Caco-2 (cell line): ENCODE measurements around the gene ARHGAP31. TPM values are rescaled to one million over a fixed set of nuclear protein-coding genes. Genes with fewer than 3 reads are reported as not detected.

Experiments
- BruUV-seq: library from RNA; stranded (reverse); fragments of 400-500 nt; replicated peaks from 2 replicates; lab custom pipeline; 2021; lab: Mats Ljungman, UMichigan
- CTCF ChIA-PET: fragments of 300-600 bp; sonication (Branson Sonifier 250); formaldehyde crosslinking; loops from one replicate; lab custom pipeline; 2022; ENCODE audit warnings: antibody characterized with exemption; lab: Charles Lee
- POLR2A ChIA-PET: fragments of 300-600 bp; sonication (Branson Sonifier 250); formaldehyde crosslinking; loops from one replicate; lab custom pipeline; 2022; ENCODE audit warnings: antibody characterized with exemption; lab: Charles Lee
- DNase-seq, 2 experiments: peaks; one replicate each; pipeline versions ENCODE4 v3.0.0 to v3.0.0-alpha.2; 2020 to 2022
- H3K27me3 ChIP-seq: replicated peaks from 2 replicates; pipeline ENCODE4 v1.6.0; 2011; ENCODE audit warnings: low read length; ENCODE audit not compliant: control insufficient read depth, insufficient read depth
- H3K36me3 ChIP-seq: 2 replicates; pipeline ENCODE4 v1.5.1; 2011; ENCODE audit warnings: low read length; ENCODE audit not compliant: control insufficient read depth, insufficient read depth
- H3K4me1 ChIP-seq: fragments of 250-450 bp; sonication (Bioruptor Pico); 2 replicates; pipeline ENCODE4 v1.5.1; 2020; ENCODE audit warnings: mild to moderate bottlenecking
- H3K4me3 ChIP-seq: 2 replicates; pipeline ENCODE4 v1.5.1; 2011; ENCODE audit warnings: low read depth, mild to moderate bottlenecking, control low read depth, low read length
- H3K9me3 ChIP-seq: fragments of 250-450 bp; sonication (Bioruptor Pico); 2 replicates; pipeline ENCODE4 v1.5.1; 2020; ENCODE audit warnings: mild to moderate bottlenecking, moderate library complexity
- H3K27ac Mint-ChIP-seq: one replicate; pipeline ENCODE4 v1.8.0; 2022; ENCODE audit warnings: mixed read lengths; ENCODE audit not compliant: unreplicated experiment
- H3K27me3 Mint-ChIP-seq: one replicate; pipeline ENCODE4 v1.8.0; 2022; ENCODE audit warnings: mixed read lengths; ENCODE audit not compliant: insufficient read depth, unreplicated experiment
- H3K36me3 Mint-ChIP-seq: one replicate; pipeline ENCODE4 v1.8.0; 2022; ENCODE audit warnings: mild to moderate bottlenecking, mixed read lengths; ENCODE audit not compliant: insufficient read depth, unreplicated experiment
- H3K4me1 Mint-ChIP-seq: one replicate; pipeline ENCODE4 v1.8.0; 2022; ENCODE audit warnings: low read depth, mixed read lengths; ENCODE audit not compliant: unreplicated experiment
- H3K4me3 Mint-ChIP-seq: one replicate; pipeline ENCODE4 v1.8.0; 2022; ENCODE audit warnings: mild to moderate bottlenecking, moderate library complexity, mixed read lengths; ENCODE audit not compliant: unreplicated experiment
- H3K9me3 Mint-ChIP-seq: one replicate; pipeline ENCODE4 v1.8.0; 2022; ENCODE audit warnings: mixed read lengths; ENCODE audit not compliant: unreplicated experiment
- intact Hi-C: fragments of 100-400 bp; cut with micrococcal nuclease; formaldehyde crosslinking; loops from one replicate; pipeline ENCODE4 v1.10.0; 2022; ENCODE audit not compliant: unreplicated experiment
- total RNA-seq: library from RNA; stranded (reverse); gene quantifications from 2 replicates; pipeline ENCODE4 v1.2.3, GENCODE V29; 2022
- TF ChIP-seq, protein P1 (sequence below), 2 experiments: fragments of 200-600 bp in 1 of 2; IDR thresholded peaks; 1 replicate in 1 of 2; 2 replicates in 1 of 2; pipeline versions ENCODE4 v1.5.1 to v1.8.0; 2011 to 2022; ENCODE audit warnings: antibody characterized with exemption in 1 of 2, control low read depth in 1 of 2, inconsistent platforms in 1 of 2, low read depth in 1 of 2, low read length in 1 of 2, mild to moderate bottlenecking in 1 of 2, moderate library complexity in 1 of 2; ENCODE audit not compliant: insufficient read depth in 1 of 2, severe bottlenecking in 1 of 2, unreplicated experiment in 1 of 2

Gene ARHGAP31
- total RNA-seq, 1 experiment from 2014 or later: 0.25 TPM

DNA sequence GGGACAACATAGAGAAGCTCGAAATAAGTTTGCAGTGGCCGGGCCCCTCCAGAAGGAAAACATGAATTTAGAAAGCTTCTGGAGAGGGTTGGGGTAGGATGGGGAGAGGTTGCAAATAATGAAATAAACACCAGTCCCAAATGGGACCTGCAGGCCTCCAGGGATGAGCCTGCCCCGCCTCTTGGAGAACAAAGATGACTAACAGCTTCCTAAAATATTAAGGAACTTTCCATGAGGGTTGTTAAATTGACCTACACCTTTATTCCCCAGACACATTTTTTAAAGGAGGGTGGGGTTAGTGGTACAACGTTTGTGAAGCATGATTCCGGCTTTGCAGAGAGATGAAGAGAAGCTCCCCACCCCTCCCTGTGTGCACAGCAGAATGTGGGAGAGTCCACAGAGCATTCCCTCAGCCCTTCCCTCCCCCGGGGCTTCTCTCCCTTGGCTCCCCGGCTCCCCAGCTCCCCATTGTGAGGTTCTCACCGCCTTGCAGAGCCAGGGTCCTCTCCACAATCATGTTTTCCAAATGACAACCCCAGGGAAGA lies 84.1 kb downstream of the ARHGAP31 start:
- CTCF ChIA-PET: no interaction called here
- Histone ChIP-seq H3K9me3 (no peaks in the 10 kb centered on the region), H3K36me3 (no peaks in the 10 kb centered on the region), H3K4me1 (no peaks in the 10 kb centered on the region), H3K27me3 (no peaks in the 10 kb centered on the region), H3K4me3 (no peak overlapping the region)
- POLR2A ChIA-PET: interaction anchor here (0.7 kb wide), 3 partner anchors 84 to 1014 kb away, joined by 3 to 4 read pairs (median 4); partner anchors contain the start of gene TIMMDC1
- TF ChIP-seq, protein P1, sequence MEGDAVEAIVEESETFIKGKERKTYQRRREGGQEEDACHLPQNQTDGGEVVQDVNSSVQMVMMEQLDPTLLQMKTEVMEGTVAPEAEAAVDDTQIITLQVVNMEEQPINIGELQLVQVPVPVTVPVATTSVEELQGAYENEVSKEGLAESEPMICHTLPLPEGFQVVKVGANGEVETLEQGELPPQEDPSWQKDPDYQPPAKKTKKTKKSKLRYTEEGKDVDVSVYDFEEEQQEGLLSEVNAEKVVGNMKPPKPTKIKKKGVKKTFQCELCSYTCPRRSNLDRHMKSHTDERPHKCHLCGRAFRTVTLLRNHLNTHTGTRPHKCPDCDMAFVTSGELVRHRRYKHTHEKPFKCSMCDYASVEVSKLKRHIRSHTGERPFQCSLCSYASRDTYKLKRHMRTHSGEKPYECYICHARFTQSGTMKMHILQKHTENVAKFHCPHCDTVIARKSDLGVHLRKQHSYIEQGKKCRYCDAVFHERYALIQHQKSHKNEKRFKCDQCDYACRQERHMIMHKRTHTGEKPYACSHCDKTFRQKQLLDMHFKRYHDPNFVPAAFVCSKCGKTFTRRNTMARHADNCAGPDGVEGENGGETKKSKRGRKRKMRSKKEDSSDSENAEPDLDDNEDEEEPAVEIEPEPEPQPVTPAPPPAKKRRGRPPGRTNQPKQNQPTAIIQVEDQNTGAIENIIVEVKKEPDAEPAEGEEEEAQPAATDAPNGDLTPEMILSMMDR (IDR thresholded peaks at IDR 0.05; ENCODE audit: insufficient read depth in 1 of 2, low read depth in 1 of 2, low read length in 1 of 2, severe bottlenecking in 1 of 2, unreplicated experiment in 1 of 2): no peak
- Mint-ChIP-seq H3K9me3 (no peaks in the 10 kb centered on the region), H3K4me1 (no peaks in the 10 kb centered on the region), H3K27ac (no peak overlapping the region), H3K36me3 (no peaks in the 10 kb centered on the region), H3K27me3 (no peaks in the 10 kb centered on the region), H3K4me3 (no peak overlapping the region)
- BruUV-seq: no TSS peak
- intact Hi-C loops: no loop called here
- DNase-seq: no peak

DNA sequence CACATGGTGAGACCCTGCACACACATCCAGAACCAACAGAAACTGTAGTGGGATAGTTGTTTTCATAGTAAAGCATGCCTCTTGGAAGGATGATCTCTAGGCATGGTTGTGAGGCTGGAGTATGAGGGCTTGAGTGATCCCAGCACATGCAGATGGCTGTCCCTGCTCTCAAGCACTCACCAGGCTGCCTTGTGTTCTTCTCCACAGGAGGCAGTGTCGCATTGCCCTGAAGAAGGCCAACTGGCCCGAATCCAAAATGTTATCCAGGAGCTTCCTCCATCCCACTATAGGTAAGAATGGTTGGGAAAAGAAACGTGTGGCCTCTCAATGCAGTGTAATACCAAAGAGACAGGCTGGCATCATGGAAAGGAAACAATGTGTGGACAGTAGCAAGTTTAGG lies 86.5 kb downstream of the ARHGAP31 start:
- H3K27me3 Mint-ChIP-seq: no peaks in the 10 kb centered on the region
- no peaks in the 10 kb centered on the region for H3K4me1 ChIP-seq
- no peak overlapping the region for H3K27ac Mint-ChIP-seq
- CTCF ChIA-PET: no interaction called here
- TF ChIP-seq, protein P1 (IDR thresholded peaks at IDR 0.05; ENCODE audit: insufficient read depth in 1 of 2, low read depth in 1 of 2, low read length in 1 of 2, severe bottlenecking in 1 of 2, unreplicated experiment in 1 of 2): no peak
- POLR2A ChIA-PET: no interaction called here
- H3K9me3 ChIP-seq: no peaks in the 10 kb centered on the region
- H3K4me3 Mint-ChIP-seq: no peak overlapping the region
- no peaks in the 10 kb centered on the region for H3K27me3 ChIP-seq
- intact Hi-C loops: loop anchor here (10.0 kb wide), 1 partner anchor 106 kb away; no protein-coding TSS in a partner anchor
- no TSS peak for BruUV-seq
- no peaks in the 10 kb centered on the region for H3K36me3 Mint-ChIP-seq
- no peaks in the 10 kb centered on the region for H3K9me3 Mint-ChIP-seq
- DNase-seq: no peak
- no peaks in the 10 kb centered on the region for H3K4me1 Mint-ChIP-seq
- H3K4me3 ChIP-seq: no peak overlapping the region
- H3K36me3 ChIP-seq: no peaks in the 10 kb centered on the region

DNA sequence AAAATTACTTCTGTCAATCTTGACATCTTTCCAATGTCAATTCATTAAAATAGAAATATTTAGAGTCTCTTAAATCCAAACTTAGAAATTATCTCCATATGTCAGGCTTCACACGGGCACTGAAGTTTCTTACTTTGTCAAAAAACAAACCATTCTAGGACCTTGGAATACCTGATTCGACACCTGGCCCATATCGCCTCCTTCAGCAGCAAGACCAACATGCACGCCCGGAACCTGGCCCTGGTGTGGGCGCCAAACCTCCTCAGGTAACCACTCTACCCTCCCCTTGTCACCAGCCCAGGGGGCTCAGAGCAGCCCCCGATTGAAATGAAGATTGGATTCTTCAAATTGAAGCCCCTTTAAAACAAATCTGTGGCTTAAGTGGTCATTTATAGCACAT lies 88.0 kb downstream of the ARHGAP31 start:
- intact Hi-C loops: loop anchor here (10.0 kb wide), 1 partner anchor 107 kb away; no protein-coding TSS in a partner anchor
- POLR2A ChIA-PET: no interaction called here
- no peak overlapping the region for H3K4me3 ChIP-seq
- DNase-seq: no peak
- H3K27me3 ChIP-seq: no peaks in the 10 kb centered on the region
- no peaks in the 10 kb centered on the region for H3K9me3 ChIP-seq
- Mint-ChIP-seq H3K27me3 (no peaks in the 10 kb centered on the region), H3K27ac (no peak overlapping the region), H3K4me3 (no peak overlapping the region), H3K36me3 (no peaks in the 10 kb centered on the region), H3K4me1 (no peaks in the 10 kb centered on the region), H3K9me3 (no peaks in the 10 kb centered on the region)
- BruUV-seq: no TSS peak
- CTCF ChIA-PET: no interaction called here
- TF ChIP-seq, protein P1 (IDR thresholded peaks at IDR 0.05; ENCODE audit: insufficient read depth in 1 of 2, low read depth in 1 of 2, low read length in 1 of 2, severe bottlenecking in 1 of 2, unreplicated experiment in 1 of 2): no peak
- no peaks in the 10 kb centered on the region for H3K4me1 ChIP-seq
- no peaks in the 10 kb centered on the region for H3K36me3 ChIP-seq
